Body of pancreas (tissue), 4 donors: ENCODE measurements around the gene HOXA3. TPM values are rescaled to one million over a fixed set of nuclear protein-coding genes. Genes with fewer than 3 reads are reported as not detected.

Experiments
- ATAC-seq: fragments of 150-250 bp; one replicate; pipeline ENCODE4 v1.9.1; 2016
- DNase-seq, 4 donors: peaks; one replicate each; pipeline ENCODE4 v3.0.0-alpha.2; 2019
- H3K27ac ChIP-seq, 4 donors: fragments of 200-600 bp; sonication (generic); 1 replicate in 3 of 4; 2 replicates in 1 of 4; pipeline versions ENCODE4 v1.5.1 to v1.6.1; 2016 to 2019; ENCODE audit warnings: mild to moderate bottlenecking in 1 of 4, mixed read lengths in 1 of 4, moderate library complexity in 1 of 4
- H3K27me3 ChIP-seq, 2 donors: fragments of 200-600 bp; sonication (generic); one replicate each; pipeline ENCODE4 v1.6.0; 2016; ENCODE audit warnings: mild to moderate bottlenecking in 1 of 2
- H3K36me3 ChIP-seq, 2 donors: fragments of 200-600 bp; sonication (generic); replicated peaks in 1 of 2; 2 replicates each; pipeline ENCODE4 v1.5.1; 2016; ENCODE audit warnings: low read depth in 2 of 2; ENCODE audit not compliant: insufficient read depth in 1 of 2
- H3K4me1 ChIP-seq: fragments of 200-600 bp; sonication (generic); one replicate; pipeline ENCODE4 v1.6.0; 2016
- H3K4me3 ChIP-seq, 2 donors: fragments of 200-600 bp; sonication (generic); 1 replicate in 1 of 2; 2 replicates in 1 of 2; pipeline ENCODE4 v1.5.1; 2016 to 2019
- H3K9me3 ChIP-seq, 3 donors: fragments of 200-600 bp; sonication (generic); 1 replicate in 2 of 3; 2 replicates in 1 of 3; pipeline ENCODE4 v1.5.1; 2016
- CTCF ChIP-seq, 7 experiments: fragments of 450-650 bp in 4 of 7; fragments of 200-600 bp in 3 of 7; sonication (generic) in 3 of 7; IDR thresholded peaks; one replicate each; pipeline ENCODE4 v1.5.1; 2016 to 2019; ENCODE audit warnings: antibody characterized with exemption in 7 of 7
- POLR2A ChIP-seq, 3 donors: fragments of 450-650 bp; IDR thresholded peaks; one replicate each; pipeline ENCODE4 v1.6.1; 2016; ENCODE audit warnings: antibody characterized with exemption in 3 of 3, mild to moderate bottlenecking in 2 of 3
- WGBS, 2 donors: methylation state at CpG; one replicate each; pipeline ENCODE4 v1.1.5; 2017; 5-methylcytosine and 5-hydroxymethylcytosine counted together
- intact Hi-C: fragments of 100-400 bp; cut with DNase I; formaldehyde crosslinking; loops from one replicate; pipeline ENCODE4 v1.15.1; 2023
- total RNA-seq, 2 donors: library from RNA; depleted of rRNA; stranded (reverse); fragments of >200 nt; gene quantifications; one replicate each; pipeline ENCODE4 v1.1.0, GENCODE V29; 2016

The HOXA3 gene
- total RNA-seq, 2 donors from 2014 or later, result 1.6 TPM; not detected in 1

DNA sequence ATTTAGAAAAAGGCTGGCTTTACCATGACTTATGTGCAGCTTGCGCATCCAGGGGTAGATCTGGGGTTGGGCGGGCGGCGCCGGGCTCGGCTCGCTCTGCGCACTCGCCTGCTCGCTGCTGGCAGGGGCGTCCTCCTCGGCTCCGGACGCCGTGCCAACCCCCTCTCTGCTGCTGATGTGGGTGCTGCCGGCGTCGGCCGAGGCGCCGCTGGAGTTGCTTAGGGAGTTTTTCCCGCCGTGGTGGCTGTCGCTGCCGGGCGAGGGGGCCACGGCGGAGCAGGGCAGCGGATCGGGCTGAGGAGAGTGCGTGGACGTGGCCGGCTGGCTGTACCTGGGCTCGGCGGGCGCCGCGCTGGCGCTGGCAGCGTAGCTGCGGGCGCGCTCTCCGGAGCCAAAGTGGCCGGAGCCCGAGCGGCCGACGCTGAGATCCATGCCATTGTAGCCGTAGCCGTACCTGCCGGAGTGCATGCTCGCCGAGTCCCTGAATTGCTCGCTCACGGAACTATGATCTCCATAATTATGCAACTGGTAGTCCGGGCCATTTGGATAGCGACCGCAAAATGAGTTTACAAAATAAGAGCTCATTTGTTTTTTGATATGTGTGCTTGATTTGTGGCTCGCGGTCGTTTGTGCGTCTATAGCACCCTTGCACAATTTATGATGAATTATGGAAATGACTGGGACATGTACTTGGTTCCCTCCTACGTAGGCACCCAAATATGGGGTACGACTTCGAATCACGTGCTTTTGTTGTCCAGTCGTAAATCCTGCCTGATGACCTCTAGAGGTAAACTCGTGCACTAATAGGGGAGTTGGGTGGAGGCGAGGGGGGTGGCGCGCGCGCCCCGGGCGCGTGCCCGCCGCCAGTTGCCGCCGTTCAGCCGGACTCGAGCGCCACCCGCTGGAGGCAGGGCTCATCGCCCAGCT is 9.1 kb downstream of the HOXA3 start, which contains the start of gene HOXA5:
Gene HOXA5, minus strand, starts transcription at position 659 of the 927 bp plus-strand sequence. Its CDS starts 74 bp downstream, at position 585.
- intact Hi-C loops, result no loop called here
- 9 to 30% methylated on average over 46 to 86 of the region's 86 CpGs for WGBS, 2 donors
- Histone ChIP-seq H3K27ac (peak within 1 kb of the TSS in 3 of 4 donors; percentile 51 to 67 (median 62)), H3K9me3 (no peaks in the 10 kb centered on the region), H3K36me3 (no peaks in the 10 kb centered on the region), H3K4me1 (peaks cover 38% of the 10 kb centered on the region), H3K4me3 (no peak within 1 kb of the TSS), H3K27me3 (peaks cover 0 to 84% of the 10 kb centered on the region in 2 donors)
- DNase-seq (peak in 3 of 4 donors; percentile 41 to 65 (median 45)), ATAC-seq (peak; percentile 68)
- TF ChIP-seq POLR2A (IDR thresholded peaks at IDR 0.05) (peak in 2 of 3 donors; percentile 34 to 42), CTCF (IDR thresholded peaks at IDR 0.05) (peak in 5 of 7 experiments; percentile 13 to 42 (median 28))

DNA sequence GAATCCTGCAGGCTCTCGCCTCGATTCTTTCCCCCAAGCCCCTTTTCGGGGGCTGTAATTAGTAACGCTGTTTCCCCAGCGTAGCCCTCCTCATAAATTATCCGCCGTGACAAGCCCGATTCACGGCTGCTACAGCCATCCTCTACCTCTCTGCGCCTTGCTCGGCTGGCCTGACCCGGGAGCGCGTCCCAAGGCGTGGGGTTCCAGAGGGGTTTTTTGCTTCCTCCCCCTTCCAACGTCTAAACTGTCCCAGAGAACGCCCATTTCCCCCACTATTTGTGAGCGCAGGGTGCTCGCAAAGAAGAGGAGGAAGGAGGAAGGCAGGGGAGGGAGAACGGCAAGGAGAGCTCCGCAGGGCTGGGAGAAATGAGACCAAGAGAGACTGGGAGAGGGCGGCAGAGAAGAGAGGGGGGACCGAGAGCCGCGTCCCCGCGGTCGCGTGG is 9.8 kb downstream of the HOXA3 start:
- no peaks in the 10 kb centered on the region for H3K9me3 ChIP-seq
- TF ChIP-seq CTCF (IDR thresholded peaks at IDR 0.05), result no peak
- TF ChIP-seq POLR2A (IDR thresholded peaks at IDR 0.05), result no peak
- 6 to 13% methylated on average over 29 of the region's 29 CpGs for WGBS, 2 donors
- intact Hi-C loops, result no loop called here
- no peaks in the 10 kb centered on the region for H3K36me3 ChIP-seq
- H3K27me3 ChIP-seq, result peaks cover 0 to 78% of the 10 kb centered on the region in 2 donors
- peak overlapping the region in 3 of 4 donors; percentile 51 to 67 (median 62) for H3K27ac ChIP-seq
- DNase-seq (no peak), ATAC-seq (no peak)
- H3K4me1 ChIP-seq, result peaks cover 32% of the 10 kb centered on the region
- no peak overlapping the region for H3K4me3 ChIP-seq

- no peak for ATAC-seq
- Histone ChIP-seq H3K27me3 (peaks cover 0 to 74% of the 10 kb centered on the region in 2 donors), H3K4me3 (no peak overlapping the region), H3K9me3 (no peaks in the 10 kb centered on the region), H3K36me3 (no peaks in the 10 kb centered on the region), H3K27ac (peak overlapping the region in 3 of 4 donors; percentile 51 to 67 (median 62)), H3K4me1 (peaks cover 28% of the 10 kb centered on the region)
- intact Hi-C loops, result no loop called here
- TF ChIP-seq POLR2A (IDR thresholded peaks at IDR 0.05), result no peak
- TF ChIP-seq CTCF (IDR thresholded peaks at IDR 0.05), result no peak
- no peak for DNase-seq
- WGBS, 2 donors, result 9 to 30% methylated on average over 20 to 30 of the region's 30 CpGs
Observed at GRCh38 chr7:27141923-27142579, 10.3 kb downstream of the HOXA3 start.

DNA sequence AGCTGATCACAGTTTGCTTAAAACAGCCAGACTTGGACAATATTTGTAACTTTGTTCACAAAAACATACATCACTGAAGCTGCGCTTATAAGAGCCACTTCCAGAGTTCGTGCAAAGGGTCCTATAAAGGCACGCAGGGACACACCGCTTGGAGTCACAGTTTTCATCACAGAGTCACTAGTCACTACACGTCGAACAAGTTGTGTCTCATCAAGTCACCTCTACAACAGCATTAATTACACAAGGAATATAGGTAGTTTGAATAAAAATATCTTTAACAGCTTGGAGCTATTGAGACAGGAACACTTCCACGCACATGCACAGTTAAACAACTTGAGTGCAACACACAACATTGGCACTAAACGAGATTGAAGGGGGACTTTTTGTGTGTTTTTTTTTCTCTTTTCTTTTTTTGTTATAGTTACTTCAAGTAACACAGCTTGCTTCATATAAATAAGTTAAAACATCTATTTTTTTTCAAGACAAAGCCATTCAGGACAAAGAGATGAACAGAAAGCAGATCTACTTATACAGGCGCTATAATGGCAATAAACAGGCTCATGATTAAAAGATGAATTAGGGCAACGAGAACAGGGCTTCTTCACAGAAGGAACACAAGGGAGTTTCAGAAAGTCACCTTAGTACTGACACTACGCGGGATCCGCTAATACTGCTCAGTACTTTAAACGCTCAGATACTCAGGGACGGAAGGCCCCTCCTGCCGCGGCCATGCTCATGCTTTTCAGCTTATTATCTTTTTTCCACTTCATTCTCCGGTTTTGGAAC is 11.1 kb downstream of the HOXA3 start:
- peaks cover 28% of the 10 kb centered on the region for H3K4me1 ChIP-seq
- no peak overlapping the region for H3K4me3 ChIP-seq
- no peak overlapping the region for H3K27ac ChIP-seq
- no peaks in the 10 kb centered on the region for H3K36me3 ChIP-seq
- 22 to 36% methylated on average over 18 of the region's 18 CpGs for WGBS, 2 donors
- intact Hi-C loops, result no loop called here
- TF ChIP-seq POLR2A (IDR thresholded peaks at IDR 0.05), result no peak
- no peak for TF ChIP-seq CTCF (IDR thresholded peaks at IDR 0.05)
- no peak for DNase-seq
- H3K9me3 ChIP-seq, result no peaks in the 10 kb centered on the region
- H3K27me3 ChIP-seq, result peaks cover 0 to 77% of the 10 kb centered on the region in 2 donors
- no peak for ATAC-seq
